Measurements from ENCODE around the gene TULP1.
A peak's percentile ranks its signal among the peaks of the same experiment; 100 is the strongest.

The TULP1 gene

DNA sequence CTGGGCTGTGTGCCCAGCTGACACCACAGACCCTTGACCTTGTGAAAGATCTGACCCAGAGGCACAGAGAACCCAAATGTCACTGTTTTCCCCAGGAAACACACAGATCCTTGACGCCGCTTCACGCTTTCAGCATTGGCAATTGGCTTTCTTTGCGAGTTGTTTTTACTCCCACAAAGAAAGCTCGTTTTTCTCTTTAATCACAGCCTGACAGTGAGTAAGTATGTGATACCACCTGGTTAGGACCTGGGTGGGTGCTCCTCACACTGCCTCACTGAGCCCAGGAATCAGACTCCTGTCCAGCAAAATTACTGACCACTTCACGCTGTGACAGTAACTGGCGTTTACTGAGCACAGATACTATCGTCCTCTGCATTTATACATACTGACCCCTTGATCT lies 31.5 kb downstream of the TULP1 start:
- no peak for DNase-seq

DNA sequence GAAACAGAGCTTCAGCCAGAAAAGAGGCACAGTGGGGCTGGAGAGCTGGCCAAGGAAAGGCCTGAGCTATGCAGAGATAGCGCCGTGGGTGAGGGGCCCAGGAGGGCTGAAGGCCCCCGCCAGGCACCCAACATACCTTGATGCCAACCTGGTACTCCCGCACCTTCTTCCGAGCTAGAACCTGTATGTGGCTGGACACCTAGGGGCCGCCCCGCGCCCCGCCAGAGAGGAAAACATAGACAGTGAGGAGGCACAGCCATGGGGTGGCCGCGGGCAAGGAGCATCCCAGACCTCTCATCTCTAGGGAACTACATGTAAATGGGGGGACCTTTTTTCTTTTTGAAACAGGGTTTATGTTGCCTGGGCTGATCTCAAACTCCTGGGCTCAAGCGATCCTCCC lies 32.5 kb downstream of the TULP1 start:
- DNase-seq, result no peak

DNA sequence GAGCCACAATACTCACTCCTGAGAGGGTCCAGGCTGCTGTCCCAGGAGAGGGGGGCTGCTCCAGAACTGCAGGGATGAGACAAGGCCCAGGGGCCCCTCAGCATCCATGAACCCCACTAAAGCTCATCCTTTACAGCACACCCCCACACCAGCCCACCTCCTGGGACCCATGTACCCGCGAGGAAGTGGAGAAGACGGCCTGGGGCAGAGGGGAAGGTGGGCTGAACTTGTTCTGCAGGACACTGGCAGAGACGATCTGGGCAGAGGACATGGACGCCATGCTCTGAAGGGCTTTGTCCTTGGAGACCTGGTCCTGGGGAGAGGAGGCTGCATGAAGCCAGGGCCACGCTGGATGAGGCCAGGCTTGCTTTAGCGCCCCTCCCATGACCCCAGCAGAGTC lies 34.4 kb downstream of the TULP1 start:
- DNase-seq, result no peak

DNA sequence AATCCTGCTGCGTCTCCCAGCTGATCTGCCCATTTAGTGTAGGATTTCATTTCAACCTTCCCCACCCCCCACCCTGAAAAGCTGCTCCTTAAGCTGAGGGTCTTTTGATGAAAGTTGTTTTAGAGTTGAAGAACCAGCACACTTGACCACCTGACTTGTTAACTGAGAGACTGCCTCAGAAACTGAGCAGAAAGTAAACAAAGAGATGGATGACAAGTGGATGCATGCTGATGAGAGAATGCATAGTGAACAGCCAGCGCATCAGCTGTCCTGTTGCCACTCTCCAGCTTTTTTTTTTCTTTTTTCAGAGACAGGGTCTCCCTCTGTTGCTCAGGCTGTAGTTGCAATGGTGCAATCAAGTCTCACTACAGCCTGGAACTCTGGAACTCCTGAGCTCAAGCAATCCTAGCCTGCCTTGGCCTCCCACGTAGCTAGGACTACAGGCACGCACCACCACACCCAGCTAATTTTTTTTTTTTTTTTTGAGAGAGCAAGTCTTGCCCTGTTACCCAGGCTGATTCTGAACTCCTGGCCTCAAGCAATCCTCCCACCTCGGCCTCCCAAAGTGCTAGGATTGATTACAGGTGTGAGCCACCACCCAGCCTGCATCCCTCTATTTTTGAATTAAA lies 35.0 kb downstream of the TULP1 start:
- no peak for DNase-seq

DNA sequence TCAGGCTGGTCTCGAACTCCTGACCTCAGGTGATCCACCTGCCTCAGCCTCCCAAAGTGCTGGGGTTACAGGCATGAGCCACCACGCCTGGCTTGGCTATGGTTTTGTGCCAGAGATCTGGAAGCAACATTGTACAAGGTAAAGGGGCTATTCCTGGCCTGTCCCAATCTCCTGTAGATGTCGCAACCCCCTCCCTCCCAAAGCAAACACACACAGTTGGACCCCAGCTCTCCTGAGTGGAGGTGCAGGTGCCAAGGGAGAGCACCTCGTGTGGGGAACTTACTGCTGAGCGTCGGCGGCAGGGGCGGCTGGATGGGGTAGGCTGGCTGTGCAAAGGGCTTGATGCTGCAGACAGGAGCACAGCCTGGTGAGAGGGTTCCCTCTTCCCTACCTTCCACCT lies 35.7 kb downstream of the TULP1 start:
- no peak for DNase-seq

DNA sequence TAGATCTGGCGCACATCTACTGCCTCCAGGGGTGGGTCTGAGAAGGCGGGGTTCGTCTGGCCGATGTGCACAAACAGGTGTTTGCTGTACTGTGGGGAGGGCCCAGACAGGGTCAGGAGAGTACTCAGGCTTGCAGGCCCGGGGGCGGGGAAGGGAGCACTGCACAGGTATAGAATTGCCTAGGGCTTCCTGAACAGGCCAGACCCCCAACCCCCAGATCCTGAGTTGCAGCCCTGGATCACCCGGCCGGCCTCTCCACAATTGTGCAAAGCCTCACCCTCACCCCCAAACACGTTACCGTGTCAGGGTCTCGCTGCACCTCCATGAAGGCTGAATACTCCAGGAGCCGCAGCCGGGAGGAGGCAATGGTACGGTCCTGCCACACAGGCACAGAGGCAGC lies 36.7 kb downstream of the TULP1 start:
- peak; percentile 34 for DNase-seq

DNA sequence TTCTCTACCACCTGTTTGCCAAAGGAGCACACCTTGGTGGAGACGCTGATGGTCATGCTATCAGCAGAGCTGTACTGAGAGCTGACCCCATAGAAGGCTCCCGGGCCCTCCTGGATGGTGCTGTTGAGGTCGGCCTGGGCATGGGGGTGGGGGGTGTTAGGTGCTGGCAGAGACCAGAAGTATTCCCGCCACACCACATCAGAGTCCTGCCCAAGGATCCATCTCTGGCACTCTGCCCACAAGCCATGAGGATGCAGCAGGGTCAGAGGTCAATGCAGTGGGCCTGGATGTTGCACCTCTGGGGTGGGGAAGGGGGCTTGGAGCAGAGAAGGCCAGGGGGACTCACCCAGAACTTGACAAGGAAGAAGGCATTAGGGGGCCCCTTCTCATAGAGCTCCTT lies 37.1 kb downstream of the TULP1 start:
- peak; percentile 29 for DNase-seq

DNA sequence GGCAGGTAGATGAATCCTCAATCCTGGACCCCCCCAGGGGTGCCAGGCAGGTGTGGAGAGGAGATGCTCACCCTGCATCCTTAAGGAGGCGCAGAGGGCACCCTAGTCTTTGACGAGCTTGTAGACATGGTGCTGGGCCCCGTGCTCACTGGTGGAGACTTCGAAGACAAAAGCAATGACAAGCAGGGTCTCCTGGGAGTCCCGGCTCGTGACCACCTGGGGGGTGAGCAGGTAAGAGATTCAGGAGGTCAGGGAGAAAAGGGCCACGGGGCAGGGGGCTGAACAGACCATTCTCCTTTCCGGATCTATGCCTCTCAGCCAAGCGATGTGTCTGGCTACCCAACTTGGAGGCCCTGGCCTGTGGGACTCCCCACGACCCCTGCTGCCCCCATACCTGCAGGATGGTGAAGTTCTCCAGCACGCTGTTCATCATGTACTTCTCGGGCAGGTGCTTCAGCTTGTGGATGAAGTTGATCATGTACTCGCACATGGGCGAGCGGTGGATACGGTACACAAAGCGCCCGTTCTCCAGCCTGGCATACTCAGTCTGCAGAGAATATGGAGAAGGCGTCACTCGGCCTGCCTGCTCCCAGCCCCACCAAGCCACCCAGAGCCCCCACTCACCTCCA lies 37.6 kb downstream of the TULP1 start:
- DNase-seq, result peak; percentile 53

DNA sequence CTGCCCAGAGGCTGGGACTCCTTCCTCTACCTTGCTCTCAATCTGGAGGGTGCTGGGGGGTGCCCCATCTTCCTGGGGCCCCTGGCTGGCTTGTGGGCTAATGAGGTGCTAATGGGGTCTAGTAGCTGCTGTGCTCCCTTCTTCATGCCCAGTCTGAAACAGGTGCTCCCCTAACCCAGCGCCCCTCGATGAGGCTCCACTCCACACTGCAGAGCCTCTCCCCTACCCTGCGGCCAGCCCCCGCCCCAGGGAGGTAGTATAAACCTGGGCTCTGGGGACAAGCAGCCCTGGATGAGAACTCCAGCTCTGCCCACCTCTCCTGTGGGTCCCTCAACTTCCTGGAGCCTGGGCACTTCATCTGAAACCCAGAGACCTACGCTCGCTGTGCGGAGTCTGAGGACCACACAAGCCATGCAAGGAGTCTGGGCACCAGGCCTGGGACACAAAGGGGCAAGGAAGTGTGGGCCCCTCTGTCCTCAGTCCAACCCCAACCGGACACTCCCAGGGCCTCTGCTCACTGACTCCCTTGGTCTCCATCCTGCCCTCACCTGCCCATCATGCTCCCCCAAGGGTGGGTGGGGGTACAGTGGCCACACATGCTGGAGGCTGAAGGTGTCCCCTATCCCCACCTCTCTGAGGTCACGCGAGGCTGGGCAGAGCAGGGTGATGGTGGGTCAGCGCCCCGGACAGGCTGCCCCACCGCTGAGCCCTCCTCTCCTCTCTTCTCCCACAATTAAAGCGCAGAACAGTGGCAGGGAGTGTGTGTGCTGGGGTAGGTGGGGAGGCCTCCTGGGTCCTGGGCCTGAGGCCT lies 38.4 kb downstream of the TULP1 start:
- DNase-seq, result peak; percentile 63

DNA sequence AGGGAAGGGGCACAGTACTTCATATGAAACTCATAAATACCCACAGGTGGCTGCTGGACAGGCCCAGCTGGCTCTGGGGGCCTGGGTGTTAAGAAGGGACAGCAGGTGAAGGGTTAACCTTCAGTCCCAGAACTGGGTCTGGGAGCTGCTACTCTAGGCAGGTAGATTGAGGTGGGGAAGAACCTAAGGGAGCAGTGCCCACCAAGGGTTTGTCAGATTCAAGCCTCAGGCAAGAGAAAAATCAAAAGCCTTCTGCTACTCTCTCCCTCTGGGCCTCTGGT lies 38.9 kb downstream of the TULP1 start:
- DNase-seq, result peak; percentile 47

DNA sequence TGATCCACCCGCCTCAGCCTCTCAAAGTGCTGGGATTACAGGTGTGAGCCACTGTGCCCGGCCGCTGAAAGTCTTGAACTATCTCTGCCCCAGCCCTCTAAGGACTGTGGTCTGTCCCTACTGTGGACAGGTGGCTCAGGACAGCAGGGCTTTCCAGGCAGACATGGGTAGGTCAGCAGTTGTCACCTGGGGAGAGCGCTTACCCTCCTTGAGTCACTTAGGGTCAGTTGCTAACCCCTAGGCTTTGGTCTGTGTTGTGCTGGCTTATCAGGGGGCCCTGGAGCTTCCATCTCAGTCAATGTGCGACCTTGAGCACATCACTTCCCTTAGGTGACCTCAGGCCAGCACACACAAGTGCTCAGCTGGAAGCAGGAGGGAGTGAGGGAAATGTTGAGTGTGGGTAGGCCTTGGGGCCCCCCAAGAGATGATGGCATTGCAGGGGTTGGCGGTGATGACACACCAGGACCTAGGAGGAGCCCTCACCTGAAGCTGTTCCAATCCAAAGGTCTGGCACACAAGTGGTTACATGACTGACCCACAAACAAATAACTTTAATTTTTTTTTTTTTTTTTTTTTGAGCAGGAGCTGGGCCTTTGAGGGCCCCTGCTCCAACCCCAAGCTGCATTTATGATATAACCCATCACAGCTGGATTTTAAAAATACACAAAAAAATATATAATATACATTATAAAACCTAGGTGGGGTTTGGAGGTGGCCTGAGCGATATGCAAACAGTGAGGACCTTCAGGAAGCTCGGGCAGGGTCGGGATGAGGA lies 39.4 kb downstream of the TULP1 start:
- DNase-seq, result peak; percentile 61

DNA sequence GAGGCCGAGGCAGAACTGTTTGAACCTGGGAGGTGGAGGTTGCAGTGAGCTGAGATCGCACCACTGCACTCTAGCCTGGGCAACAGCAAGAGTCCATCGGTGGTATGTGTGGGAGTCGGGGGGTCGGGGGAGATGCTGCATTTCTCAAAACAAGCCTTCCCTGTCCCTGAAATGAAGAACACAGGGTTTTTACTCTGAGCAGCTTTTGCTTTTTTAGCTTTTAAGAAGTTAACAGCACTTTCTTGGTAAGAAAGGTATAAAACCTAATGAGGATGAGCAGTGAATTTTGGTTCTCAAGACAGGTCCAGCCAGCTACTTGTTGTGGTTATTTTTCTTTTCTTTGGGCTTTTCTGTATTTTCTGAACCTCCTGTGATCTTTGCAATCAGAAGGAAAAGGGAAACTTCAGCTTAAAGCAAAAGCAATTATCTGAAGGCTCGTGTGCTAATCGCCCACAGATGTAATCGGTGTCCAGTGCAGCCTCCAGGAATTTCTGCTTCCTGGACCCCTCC lies 40.8 kb downstream of the TULP1 start:
- no peak for DNase-seq

DNA sequence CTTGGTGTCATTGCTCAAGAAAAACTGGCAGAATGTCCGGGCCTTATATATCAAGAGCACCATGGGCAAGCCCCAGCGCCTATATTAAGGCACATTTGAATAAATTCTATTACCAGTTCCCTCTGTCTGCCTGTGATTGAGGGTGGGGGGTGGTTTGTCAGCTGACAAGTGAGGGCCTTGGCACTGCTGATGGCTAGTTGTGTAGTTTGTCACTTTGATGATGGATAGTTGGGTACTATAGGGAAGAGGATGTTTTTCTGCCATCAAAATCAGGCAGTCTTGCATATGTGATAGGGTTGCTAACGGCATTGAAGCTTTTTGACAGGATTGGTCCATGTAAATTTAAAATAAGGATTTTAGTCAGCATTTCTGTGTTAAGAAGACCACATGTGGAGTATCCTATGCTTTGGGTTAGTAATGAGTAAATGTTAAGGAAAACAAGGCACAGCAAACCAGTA lies 42.0 kb downstream of the TULP1 start:
- peak; percentile 35 for DNase-seq

DNA sequence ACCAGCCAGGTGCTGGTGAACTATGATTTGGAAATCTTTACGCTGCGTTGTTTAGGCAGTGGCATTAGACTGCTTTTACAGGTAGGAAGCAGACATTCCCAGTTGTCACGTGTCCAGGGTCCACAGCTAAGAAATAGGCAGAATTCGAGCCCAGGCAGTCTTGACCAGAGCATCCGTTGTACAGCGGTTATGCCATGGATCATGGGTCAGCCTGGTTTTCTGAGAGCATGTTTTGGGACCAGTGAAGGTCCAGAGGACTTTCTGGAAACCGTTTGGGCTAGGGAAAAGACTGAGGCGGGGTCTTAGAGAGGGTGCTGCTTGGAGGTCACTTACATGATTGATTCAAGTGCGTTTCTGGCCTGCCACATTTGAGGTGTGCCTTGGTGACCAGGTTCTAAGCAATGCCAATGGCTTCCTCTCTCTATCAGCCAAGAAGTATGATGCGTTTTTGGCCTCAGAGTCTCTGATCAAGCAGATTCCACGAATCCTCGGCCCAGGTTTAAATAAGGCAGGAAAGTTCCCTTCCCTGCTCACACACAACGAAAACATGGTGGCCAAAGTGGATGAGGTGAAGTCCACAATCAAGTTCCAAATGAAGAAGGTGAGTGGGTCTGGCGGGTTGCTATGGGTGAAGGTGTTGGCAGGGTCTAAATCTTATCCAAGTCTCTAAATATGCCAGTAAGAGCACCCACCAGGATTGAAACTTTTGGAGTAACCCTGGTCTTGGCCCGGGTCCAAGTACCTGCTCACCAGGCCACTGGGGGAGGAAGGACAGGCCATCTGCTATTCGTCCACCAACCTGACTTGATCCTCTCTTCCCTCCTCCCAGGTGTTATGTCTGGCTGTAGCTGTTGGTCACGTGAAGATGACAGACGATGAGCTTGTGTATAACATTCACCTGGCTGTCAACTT lies 42.7 kb downstream of the TULP1 start:
- DNase-seq, result peak; percentile 58

DNA sequence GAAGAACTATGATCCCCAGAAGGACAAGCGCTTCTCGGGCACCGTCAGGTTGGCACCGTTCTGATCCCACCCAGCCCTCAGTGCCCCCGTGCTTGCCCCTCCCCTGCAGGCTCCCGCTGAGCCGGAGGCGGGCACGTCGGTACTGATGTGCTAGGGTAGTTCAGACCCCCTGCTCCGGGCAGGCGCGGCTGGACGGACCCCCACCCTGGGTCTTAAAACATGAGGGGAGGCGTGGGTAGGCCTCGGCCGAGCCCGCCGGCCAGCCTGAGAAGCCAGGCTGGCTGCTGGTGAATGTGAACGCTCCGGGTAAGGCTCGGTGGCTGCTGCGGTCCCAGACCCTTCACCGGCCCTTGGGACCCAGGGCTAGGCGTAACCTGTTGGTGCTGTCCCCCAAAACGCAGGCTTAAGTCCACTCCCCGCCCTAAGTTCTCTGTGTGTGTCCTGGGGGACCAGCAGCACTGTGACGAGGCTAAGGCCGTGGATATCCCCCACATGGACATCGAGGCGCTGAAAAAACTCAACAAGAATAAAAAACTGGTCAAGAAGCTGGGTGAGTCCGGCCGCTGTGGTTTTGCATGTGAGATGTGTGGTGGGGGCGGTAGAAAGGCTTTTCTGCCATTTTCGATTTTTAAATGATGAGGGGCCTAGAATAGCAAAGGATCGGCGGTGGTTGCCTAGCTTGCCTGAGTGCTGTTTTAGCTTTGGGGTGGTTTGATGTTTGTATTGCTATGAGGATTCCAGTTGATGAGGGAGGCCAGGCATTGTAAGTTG lies 43.5 kb downstream of the TULP1 start:
- peak; percentile 55 for DNase-seq

DNA sequence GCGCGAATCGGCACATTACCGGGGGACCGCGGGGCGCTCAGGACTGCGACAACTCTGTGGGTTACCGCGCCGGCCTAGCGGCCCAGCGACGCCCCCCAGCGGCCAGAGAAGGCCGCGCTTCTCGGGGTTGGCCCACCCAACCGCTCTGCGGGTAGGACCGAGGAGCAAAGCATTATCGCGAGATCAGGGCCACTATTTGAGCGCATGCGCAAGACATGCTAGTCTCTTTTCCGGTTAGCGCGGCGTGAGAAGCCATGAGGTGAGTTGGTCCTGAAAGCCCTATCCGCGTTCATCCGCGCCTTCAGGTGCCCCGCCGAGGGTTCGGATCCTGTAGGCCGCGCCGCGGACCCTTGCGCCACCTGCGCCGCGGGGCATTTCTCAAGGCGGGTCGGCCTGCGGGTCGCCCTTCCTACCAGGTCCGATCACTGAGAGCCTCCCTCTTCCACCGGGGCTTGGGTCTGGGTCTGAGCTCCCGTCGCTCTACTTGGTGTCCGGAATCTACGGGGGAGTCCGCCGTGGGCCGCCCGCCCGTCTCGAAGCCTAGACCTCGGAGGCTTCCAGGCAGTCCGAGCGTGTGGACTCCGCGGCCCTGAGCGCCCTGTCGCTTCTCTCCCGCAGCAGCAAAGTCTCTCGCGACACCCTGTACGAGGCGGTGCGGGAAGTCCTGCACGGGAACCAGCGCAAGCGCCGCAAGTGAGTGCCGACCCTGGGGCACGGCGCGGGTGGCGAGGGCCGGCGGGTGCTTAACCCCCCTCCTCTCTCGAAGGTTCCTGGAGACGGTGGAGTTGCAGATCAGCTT lies 44.3 kb downstream of the TULP1 start, which contains the start of gene RPL10A:
TSS of gene RPL10A (plus strand) at position 221 of the 799 bp plus-strand sequence. CDS start at position 255, 34 bp downstream.
- peak; percentile 96 for DNase-seq

DNA sequence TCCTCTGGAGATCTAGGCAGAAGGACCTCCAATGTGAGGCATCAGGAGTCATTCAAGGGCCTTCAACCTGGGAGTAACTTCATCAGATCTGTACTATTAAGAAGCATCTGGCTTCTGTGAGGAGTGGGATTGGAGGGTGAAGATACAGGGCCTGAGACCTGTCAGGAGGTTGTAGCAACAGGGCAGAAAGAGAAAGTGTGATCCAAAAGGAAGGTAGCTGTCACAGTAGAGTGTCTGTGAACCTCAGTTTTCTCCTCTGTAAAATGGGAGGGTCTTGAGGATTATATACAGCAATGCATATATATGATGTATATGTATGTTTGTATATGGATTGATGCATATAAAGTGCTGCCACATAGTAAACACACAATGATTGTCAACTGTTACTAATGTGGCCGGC lies 47.0 kb downstream of the TULP1 start:
- no peak for DNase-seq

DNA sequence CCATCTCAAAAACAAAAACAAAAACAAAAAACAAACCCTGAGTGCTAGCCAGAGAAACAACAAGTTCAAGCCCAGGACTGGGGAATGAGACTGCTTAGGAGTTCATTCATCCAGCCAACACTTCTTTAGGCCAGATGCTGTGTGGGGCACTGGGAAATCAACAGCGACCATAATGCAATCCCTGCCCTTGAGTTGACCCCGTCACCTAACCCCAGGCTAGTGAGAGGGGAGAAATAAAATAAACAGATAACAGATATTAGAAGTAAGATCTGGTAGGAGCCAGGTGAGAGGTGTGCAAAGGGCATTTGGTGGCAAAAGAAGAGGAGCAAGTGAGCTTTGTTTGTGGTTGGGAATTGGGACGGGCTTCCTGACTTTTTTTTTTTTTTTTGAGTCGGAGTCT lies 49.4 kb downstream of the TULP1 start:
- no peak for DNase-seq

DNA sequence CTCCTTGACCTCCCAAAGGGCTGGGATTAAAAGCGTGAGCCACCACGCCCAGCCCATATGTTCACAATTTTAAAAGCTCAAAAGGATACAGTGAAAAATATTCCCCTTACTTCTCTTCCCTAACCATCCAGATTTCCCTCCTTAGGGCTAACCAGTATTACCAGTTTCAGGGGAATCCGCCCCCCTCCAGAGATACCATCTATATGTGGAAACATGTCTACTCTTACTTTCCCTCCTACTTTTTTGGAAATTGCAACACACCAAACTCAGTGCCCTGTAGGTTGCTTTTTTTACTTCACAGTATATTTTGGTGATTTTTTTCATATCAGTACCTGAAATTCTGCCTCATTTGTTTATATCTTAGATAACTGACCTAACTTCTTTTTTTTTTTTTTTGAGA lies 51.4 kb downstream of the TULP1 start:
- no peak for DNase-seq

DNA sequence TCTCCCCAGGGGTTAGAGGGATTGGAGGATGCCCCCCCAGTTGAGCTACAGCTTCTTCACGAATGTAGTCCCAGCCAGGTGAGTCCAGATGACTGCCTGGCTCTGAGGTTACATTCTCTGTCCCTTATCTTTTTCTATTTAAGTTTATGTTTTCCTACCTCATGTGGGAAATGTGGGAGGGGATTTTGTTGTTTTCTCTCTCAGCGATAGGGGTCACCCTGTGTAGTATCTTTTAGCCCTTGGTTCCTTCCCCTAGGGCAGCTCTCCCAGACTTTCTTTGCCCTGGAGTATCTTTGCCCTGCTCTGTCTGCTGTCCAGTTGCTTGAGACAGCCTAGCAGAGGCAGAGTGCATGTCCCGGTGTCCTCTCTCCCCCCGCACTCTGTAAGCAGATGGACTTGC lies 54.8 kb downstream of the TULP1 start:
- DNase-seq, result no peak
